VCaP (cell line): Measurements from ENCODE around the gene NAV2.

Experiments used
- H3K27ac ChIP-seq: fragments of 450-650 bp; 2 replicates; pipeline ENCODE4 v1.5.1; 2017
- TF ChIP-seq, protein P1 (sequence below): fragments of 450-650 bp; conservative IDR thresholded peaks from 2 replicates; pipeline ENCODE4 v1.5.1; 2017; ENCODE audit warnings: mild to moderate bottlenecking, moderate library complexity

NAV2 gene

DNA sequence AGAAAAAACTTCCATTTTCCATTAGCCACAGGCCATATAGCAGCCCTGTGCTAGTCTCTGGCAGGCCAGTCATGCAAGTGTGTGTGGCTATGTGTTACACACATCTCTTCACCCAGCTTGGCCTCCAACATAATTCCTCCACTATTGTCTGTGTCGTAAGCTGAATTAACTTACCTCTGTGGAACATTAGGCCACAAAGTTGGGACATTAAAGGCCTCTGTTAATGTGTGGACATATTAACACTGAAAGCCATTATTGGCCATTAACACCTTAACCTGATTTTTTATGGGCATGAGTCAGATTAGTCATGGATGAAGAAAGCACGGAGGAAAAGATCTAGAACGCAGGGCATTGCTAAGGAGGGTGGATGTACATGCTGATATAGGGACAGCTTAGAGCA is 347.5 kb downstream of the NAV2 start:
- TF ChIP-seq, protein P1, sequence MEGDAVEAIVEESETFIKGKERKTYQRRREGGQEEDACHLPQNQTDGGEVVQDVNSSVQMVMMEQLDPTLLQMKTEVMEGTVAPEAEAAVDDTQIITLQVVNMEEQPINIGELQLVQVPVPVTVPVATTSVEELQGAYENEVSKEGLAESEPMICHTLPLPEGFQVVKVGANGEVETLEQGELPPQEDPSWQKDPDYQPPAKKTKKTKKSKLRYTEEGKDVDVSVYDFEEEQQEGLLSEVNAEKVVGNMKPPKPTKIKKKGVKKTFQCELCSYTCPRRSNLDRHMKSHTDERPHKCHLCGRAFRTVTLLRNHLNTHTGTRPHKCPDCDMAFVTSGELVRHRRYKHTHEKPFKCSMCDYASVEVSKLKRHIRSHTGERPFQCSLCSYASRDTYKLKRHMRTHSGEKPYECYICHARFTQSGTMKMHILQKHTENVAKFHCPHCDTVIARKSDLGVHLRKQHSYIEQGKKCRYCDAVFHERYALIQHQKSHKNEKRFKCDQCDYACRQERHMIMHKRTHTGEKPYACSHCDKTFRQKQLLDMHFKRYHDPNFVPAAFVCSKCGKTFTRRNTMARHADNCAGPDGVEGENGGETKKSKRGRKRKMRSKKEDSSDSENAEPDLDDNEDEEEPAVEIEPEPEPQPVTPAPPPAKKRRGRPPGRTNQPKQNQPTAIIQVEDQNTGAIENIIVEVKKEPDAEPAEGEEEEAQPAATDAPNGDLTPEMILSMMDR = no peak
- no peak overlapping the region for H3K27ac ChIP-seq

DNA sequence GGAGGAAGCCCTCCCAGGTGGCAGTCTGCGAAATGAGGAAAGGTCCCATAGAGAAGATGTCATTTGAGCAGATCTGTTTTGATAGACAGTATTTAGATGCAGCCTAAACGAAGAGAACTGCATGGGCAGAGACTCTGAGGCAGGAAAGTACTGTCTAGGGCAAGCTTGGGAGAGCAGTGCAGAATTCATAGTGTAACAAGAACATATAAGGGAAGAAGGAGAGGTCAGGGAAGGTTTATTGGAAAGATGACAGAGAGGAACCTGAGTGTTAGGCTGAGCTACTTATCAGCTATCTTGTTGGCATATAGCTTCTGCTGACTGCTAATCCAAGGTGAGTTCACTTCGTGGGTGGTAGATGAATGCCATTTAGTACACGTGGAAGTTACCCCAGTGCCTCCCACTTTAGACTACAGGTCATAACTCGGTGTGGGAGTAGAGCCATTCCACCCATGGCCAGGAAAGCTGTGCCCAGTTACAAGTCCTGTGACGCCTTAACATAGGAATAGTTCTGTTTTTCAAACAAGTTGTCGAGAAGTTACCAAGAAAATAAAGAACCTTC is 348.1 kb downstream of the NAV2 start:
- TF ChIP-seq, protein P1 = no peak

GRCh38 chr11:20061776-20062175 is 349.1 kb downstream of the NAV2 start:
- TF ChIP-seq, protein P1 = no peak
- no peak overlapping the region for H3K27ac ChIP-seq

More for the DNA sequence above, 348.1 kb downstream of the NAV2 start:
- no peak overlapping the region for H3K27ac ChIP-seq

- H3K27ac ChIP-seq = no peak overlapping the region
- TF ChIP-seq, protein P1 = no peak
Measured at GRCh38 chr11:20064961-20065405, 352.3 kb downstream of the NAV2 start.

DNA sequence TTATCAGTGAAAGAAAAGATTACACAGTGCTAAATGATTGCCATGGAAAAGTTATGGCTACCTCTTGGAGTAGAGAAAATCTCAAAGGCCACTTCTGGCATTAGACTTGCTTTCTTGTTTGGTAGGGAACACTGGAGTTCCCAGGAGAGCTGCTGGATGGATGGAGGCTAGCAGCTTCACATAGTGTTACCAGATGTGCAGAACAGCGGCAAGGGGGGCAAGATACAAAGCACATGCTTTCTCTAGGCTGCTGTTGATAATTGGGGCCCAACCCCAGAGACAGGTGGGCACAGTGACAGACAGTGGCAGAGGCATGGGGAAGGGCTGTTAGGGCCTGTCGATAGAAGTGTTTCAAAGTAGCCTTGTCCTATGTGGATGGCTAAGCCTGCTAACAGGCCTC is 352.8 kb downstream of the NAV2 start:
- TF ChIP-seq, protein P1 = no peak
- H3K27ac ChIP-seq = no peak overlapping the region

DNA sequence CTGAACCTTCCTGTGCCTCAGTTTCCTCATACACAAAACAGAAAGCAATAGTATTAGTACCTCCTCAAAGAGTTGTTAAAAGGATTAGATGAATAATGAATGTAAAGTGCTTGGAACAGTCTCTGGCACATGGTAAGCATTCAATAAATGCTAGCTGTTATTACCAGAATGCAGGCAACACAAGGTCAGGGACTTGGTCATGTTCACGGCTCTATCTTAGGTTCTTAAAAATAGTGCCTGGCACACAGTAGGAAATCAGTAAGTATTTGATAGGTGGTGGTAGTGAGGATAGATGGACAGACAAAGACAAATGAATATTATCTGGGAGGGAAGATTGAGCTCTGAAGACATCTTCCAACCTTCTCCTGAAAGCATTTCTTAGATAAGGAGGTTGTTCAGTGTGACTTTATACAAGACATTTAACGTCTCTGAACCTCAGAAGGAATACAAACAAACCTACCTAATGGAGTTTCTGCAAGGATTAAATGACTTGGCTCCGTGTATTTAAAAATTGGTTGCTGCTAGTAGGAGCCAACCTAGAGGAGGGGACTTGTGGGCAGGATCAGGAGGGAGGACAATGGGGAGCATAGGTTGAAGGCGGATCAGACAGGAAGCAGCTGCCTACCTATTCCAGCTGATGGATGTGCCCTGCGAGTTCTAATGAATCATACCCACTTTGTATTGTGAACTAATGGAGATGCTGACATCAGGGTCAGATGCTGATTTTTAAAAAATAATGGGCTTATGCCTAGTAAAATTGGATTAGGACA is 353.6 kb downstream of the NAV2 start:
- no peak overlapping the region for H3K27ac ChIP-seq
- TF ChIP-seq, protein P1 = no peak

DNA sequence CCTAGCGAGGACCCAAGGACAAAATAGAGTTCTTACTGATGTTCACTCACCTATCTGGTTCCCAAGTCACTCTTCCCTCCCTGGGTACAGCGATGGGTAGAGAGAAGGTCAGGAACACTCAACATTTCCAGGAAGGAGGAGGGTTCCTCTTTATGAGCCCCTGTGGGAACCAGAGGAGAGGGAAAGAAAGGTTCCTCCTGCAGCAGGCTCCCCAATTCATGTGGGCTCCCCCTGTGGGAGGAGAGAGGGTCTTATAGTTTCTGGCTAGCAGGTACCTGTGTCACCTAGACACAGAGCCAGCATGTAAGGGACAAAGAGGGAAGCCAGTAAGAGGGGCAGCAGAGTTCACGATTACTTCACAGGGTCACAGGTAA is 354.1 kb downstream of the NAV2 start:
- TF ChIP-seq, protein P1 = no peak
- H3K27ac ChIP-seq = no peak overlapping the region
